Calu3 (cell line): ENCODE data around the gene FBRS. TPM values are rescaled to one million over a fixed set of nuclear protein-coding genes. Genes with fewer than 3 reads are reported as not detected.

ENCODE experiments used
- BruUV-seq: library from RNA; stranded (reverse); fragments of 400-500 nt; replicated peaks from 2 replicates; lab custom pipeline; 2021; lab: Mats Ljungman, UMichigan
- CTCF ChIA-PET: fragments of 300-600 bp; sonication (Branson Sonifier 250); formaldehyde crosslinking; loops from one replicate; lab custom pipeline; 2022; ENCODE audit warnings: antibody characterized with exemption; lab: Charles Lee
- DNase-seq: peaks from one replicate; pipeline ENCODE4 v3.0.0; 2022
- H3K27ac Mint-ChIP-seq: one replicate; pipeline ENCODE4 v1.8.0; 2022; ENCODE audit warnings: mixed read lengths; ENCODE audit not compliant: unreplicated experiment
- H3K27me3 Mint-ChIP-seq: one replicate; pipeline ENCODE4 v1.8.0; 2022; ENCODE audit warnings: mixed read lengths; ENCODE audit not compliant: unreplicated experiment
- H3K36me3 Mint-ChIP-seq: one replicate; pipeline ENCODE4 v1.8.0; 2022; ENCODE audit warnings: mild to moderate bottlenecking, moderate library complexity, mixed read lengths; ENCODE audit not compliant: insufficient read depth, unreplicated experiment
- H3K4me1 Mint-ChIP-seq: one replicate; pipeline ENCODE4 v1.8.0; 2022; ENCODE audit warnings: mild to moderate bottlenecking, low read depth, mixed read lengths; ENCODE audit not compliant: unreplicated experiment
- H3K4me3 Mint-ChIP-seq: one replicate; pipeline ENCODE4 v1.8.0; 2022; ENCODE audit warnings: mild to moderate bottlenecking, low read depth, moderate library complexity, mixed read lengths; ENCODE audit not compliant: unreplicated experiment
- H3K9me3 Mint-ChIP-seq: one replicate; pipeline ENCODE4 v1.8.0; 2022; ENCODE audit warnings: low read depth, mixed read lengths; ENCODE audit not compliant: unreplicated experiment
- intact Hi-C: fragments of 100-400 bp; cut with micrococcal nuclease; formaldehyde crosslinking; loops from one replicate; pipeline ENCODE4 v1.10.0; 2022; ENCODE audit not compliant: unreplicated experiment
- total RNA-seq: library from RNA; stranded (reverse); gene quantifications from 2 replicates; pipeline ENCODE4 v1.2.3, GENCODE V29; 2022
- TF ChIP-seq, protein P1 (sequence below): fragments of 200-600 bp; IDR thresholded peaks from one replicate; pipeline ENCODE4 v1.8.0; 2022; ENCODE audit warnings: antibody characterized with exemption; ENCODE audit not compliant: unreplicated experiment

Gene FBRS
- total RNA-seq, 1 experiment from 2014 or later, result 113 TPM

DNA sequence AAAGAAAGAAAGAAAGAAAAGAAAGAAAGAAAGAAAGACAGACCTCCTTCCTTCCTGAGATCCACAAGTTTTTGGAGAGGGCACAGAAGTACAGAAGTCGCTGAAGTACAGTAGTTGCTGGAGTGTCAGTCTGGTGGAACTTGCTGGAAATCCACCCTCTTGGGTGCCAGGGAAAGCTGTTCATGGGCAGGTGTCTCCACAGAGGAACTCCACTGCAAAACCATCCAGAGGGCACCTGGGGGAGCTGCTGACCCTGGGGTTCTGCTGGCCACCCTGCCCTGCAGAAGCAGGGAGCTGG lies 11.0 kb upstream of the FBRS start:
- BruUV-seq, result no TSS peak
- no peak for DNase-seq

DNA sequence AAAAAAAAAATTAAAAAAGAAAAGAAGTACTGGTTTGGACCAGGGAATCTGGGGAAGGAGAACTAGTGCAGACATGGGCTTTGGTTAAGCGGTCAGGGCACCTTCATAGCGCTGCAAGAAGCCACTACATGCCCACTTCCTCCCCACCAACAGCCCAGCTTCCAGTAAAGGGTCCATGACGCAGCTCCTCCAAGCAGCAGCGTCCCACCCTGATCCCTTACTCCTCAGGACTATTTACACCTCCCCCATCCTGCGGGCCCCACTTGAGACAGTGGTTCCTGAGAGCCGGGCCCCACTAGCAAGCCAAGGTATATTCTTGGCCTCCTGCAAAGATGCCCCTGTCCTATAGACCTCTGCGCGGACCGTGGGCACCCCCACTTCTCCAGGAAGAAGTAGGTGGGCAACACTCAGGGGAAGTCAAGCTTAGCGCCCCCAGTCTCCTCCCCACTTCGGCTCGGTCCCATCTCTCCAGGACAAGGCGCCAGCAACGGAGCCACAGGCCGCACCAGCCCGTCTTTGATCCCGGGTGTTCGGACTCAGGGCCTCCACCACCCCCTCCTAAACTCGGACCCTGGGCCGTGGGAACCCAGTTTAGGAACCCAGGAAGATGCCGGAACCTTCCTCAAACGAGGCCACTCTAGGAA lies 8.4 kb upstream of the FBRS start:
- TF ChIP-seq, protein P1, sequence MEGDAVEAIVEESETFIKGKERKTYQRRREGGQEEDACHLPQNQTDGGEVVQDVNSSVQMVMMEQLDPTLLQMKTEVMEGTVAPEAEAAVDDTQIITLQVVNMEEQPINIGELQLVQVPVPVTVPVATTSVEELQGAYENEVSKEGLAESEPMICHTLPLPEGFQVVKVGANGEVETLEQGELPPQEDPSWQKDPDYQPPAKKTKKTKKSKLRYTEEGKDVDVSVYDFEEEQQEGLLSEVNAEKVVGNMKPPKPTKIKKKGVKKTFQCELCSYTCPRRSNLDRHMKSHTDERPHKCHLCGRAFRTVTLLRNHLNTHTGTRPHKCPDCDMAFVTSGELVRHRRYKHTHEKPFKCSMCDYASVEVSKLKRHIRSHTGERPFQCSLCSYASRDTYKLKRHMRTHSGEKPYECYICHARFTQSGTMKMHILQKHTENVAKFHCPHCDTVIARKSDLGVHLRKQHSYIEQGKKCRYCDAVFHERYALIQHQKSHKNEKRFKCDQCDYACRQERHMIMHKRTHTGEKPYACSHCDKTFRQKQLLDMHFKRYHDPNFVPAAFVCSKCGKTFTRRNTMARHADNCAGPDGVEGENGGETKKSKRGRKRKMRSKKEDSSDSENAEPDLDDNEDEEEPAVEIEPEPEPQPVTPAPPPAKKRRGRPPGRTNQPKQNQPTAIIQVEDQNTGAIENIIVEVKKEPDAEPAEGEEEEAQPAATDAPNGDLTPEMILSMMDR, result no peak
- Mint-ChIP-seq H3K27ac (peak overlapping the region; percentile 94), H3K4me1 (peaks cover 12% of the 10 kb centered on the region), H3K9me3 (no peaks in the 10 kb centered on the region), H3K27me3 (no peaks in the 10 kb centered on the region), H3K36me3 (peaks cover 33% of the 10 kb centered on the region), H3K4me3 (peak overlapping the region; percentile 96)
- intact Hi-C loops, result no loop called here
- no peak for DNase-seq
- CTCF ChIA-PET, result interaction anchor here (0.6 to 1.7 kb wide), 13 partner anchors 8 to 860 kb away, joined by 3 to 8 read pairs (median 4); partner anchors contain the start of genes DCTPP1, ZNF48 and ZNF689
- no TSS peak for BruUV-seq

More for the DNA sequence above, 11.0 kb upstream of the FBRS start:
- CTCF ChIA-PET, result interaction anchor here (0.6 kb wide), 1 partner anchor 18 kb away, joined by 4 read pairs; no protein-coding TSS in a partner anchor
- H3K9me3 Mint-ChIP-seq, result no peaks in the 10 kb centered on the region
- H3K27me3 Mint-ChIP-seq, result no peaks in the 10 kb centered on the region
- H3K4me1 Mint-ChIP-seq, result peaks cover 6% of the 10 kb centered on the region
- H3K27ac Mint-ChIP-seq, result no peak overlapping the region
- no peak overlapping the region for H3K4me3 Mint-ChIP-seq
- TF ChIP-seq, protein P1, result no peak
- peaks cover 24% of the 10 kb centered on the region for H3K36me3 Mint-ChIP-seq
- intact Hi-C loops, result no loop called here

DNA sequence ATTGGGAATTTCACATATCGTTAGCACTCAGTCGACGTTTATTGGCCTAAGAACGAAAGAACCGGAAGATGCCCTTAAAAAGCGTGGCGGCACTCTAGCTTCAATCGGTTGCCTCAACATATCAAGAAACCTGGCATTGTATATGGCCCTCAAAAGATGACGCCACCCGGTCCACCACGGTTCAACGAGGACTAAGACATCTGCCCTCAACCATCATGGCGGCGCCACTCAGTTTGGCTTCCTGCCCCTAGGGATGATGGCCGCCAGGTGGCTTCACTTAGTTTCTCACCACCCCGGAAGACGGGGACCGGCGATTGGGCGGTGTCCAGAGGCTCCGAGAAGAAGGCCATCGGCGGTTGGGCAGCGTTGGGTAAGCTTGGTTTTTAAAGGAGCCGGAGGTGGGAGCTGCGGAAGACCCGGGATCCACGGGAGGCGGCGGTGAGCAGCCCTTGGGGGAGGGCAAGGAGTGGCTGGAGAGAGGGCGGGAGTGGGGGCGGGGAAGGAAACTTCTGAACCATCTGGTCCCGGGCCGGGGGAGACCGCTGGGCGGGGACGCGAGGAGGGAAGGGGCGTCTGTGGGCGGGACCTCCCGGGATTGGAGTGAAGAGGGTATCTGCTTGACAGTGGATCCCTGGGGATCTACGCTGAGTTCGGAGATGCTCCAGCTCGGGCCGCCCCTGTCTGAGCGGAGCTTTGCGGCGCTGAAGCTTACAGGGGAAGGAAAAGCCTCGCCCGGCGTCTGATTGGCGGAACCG lies 7.7 kb upstream of the FBRS start, which contains the start of gene PRR14:
Gene PRR14 (plus strand): TSS at position 592 of the 755 bp plus-strand sequence. CDS start 686 bp downstream, outside the sequence.
- peak within 1 kb of the TSS; percentile 94 for H3K27ac Mint-ChIP-seq
- CTCF ChIA-PET, result interaction anchor here (0.6 to 1.7 kb wide), 13 partner anchors 9 to 860 kb away, joined by 3 to 8 read pairs (median 4); partner anchors contain the start of genes DCTPP1, ZNF48 and ZNF689
- intact Hi-C loops, result no loop called here
- H3K36me3 Mint-ChIP-seq, result peaks cover 33% of the 10 kb centered on the region
- no peaks in the 10 kb centered on the region for H3K9me3 Mint-ChIP-seq
- H3K4me1 Mint-ChIP-seq, result peaks cover 12% of the 10 kb centered on the region
- BruUV-seq, result no TSS peak
- DNase-seq, result peak; percentile 99
- peak within 1 kb of the TSS; percentile 96 for H3K4me3 Mint-ChIP-seq
- TF ChIP-seq, protein P1, result peak; percentile 30
- no peaks in the 10 kb centered on the region for H3K27me3 Mint-ChIP-seq

DNA sequence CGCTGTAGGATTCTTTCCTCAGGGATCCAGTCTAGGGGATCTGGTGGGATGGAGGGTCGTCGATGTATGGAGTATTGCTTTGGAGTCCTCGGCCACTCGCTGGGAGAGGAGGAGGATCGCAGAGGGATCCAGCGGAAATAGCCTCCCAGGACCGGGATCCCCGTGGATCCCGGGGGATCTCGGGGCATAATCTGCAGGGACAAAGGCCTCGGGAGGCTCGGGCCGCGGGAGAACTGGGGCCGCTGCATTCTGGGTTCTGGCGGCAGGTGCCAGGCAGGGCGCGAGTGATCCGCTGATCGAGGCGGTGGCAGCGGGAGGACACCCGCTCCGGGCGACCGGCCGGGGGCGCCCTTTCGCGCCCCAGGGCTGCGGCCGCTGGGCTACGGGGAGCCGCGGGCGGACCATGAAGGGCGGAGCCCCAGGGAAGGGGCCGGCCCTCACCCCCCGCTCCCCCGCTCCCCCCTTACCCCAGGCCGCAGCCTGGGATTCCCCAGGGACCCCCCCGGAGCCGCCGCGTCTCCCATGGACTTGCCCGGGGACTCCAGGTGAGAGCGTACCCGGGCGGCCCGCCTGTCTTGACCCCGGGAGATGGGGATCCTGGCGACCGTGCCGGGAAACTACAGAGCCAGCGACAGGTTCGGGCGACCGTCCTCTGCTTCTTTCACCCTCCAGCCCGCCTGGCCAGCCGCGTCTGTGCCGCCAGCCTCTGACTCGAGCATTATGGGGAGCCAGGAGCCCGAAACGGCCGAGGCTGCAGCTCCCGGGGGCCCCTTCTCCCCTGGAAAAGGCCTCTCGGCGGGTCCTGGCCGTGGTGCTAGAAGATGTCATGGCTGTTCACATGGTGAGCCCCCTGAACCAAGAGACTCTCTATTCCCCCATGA lies 6.9 kb upstream of the FBRS start:
- H3K4me1 Mint-ChIP-seq, result peaks cover 12% of the 10 kb centered on the region

More for the DNA sequence above, 6.9 kb upstream of the FBRS start:
- CTCF ChIA-PET, result interaction anchor here (0.9 to 1.7 kb wide), 8 partner anchors 8 to 256 kb away, joined by 3 to 8 read pairs (median 4); partner anchors contain the start of genes DCTPP1, ZNF48 and ZNF689
- Mint-ChIP-seq H3K27ac (peak overlapping the region; percentile 94), H3K27me3 (no peaks in the 10 kb centered on the region), H3K36me3 (peaks cover 40% of the 10 kb centered on the region), H3K4me3 (peak overlapping the region; percentile 96), H3K9me3 (no peaks in the 10 kb centered on the region)
- intact Hi-C loops, result no loop called here
- TF ChIP-seq, protein P1, result peak; percentile 78
- DNase-seq, result peak; percentile 86
- BruUV-seq, result no TSS peak
